ENCODE data around the gene CRYL1. TPM values are rescaled to one million over a fixed set of nuclear protein-coding genes. Genes with fewer than 3 reads are reported as not detected.

CRYL1 gene
- total RNA-seq, 4 donors from 2014 or later, result 39.1 to 63.6 (median 54.2) TPM

- TF ChIP-seq CTCF (IDR thresholded peaks at IDR 0.05; ENCODE audit: low read depth), result no peak
These were observed 121.0 kb downstream of the CRYL1 start for GRCh38 chr13:20404488-20405222.

GRCh38 chr13:20403826-20404225 lies 121.8 kb downstream of the CRYL1 start:
- TF ChIP-seq CTCF (IDR thresholded peaks at IDR 0.05; ENCODE audit: low read depth), result no peak

- no peak for TF ChIP-seq CTCF (IDR thresholded peaks at IDR 0.05; ENCODE audit: low read depth)
These were observed 122.8 kb downstream of the CRYL1 start for GRCh38 chr13:20402881-20403280.

GRCh38 chr13:20401931-20402856 lies 123.5 kb downstream of the CRYL1 start:
- no peak for TF ChIP-seq CTCF (IDR thresholded peaks at IDR 0.05; ENCODE audit: low read depth)

GRCh38 chr13:20401531-20401930 lies 124.1 kb downstream of the CRYL1 start:
- no peak for TF ChIP-seq CTCF (IDR thresholded peaks at IDR 0.05; ENCODE audit: low read depth)

GRCh38 chr13:20400774-20401173 lies 124.9 kb downstream of the CRYL1 start:
- no peak for TF ChIP-seq CTCF (IDR thresholded peaks at IDR 0.05; ENCODE audit: low read depth)

- TF ChIP-seq CTCF (IDR thresholded peaks at IDR 0.05; ENCODE audit: low read depth), result no peak
These were observed 125.7 kb downstream of the CRYL1 start for GRCh38 chr13:20399961-20400360.

Measured in subcutaneous adipose tissue (tissue), 4 donors.